ENCODE results near the gene NLRC4. TPM values are rescaled to one million over a fixed set of nuclear protein-coding genes. Genes with fewer than 3 reads are reported as not detected.

Gene NLRC4
- total and polyA plus RNA-seq, 2 of the 8 experiments (the other 6 are each of a cell fraction or from before 2014, with no cell fraction given), result not detected

DNA sequence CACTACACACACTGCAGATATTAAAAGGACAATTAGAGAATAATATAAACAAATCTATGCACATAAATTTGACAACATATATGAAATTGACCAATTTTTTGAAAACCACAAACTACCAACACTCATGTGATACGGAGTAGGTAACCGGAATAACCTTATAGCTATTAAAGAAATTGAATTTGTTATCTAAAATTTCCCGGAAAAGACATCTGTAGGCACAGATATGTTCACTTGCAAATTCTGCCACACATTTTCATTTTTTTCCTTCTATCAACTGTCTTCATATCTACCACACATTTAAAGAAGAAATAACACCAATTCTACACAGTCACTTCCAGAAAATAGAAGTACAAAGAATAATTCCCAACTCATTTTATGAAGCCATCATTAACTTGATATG is 22.4 kb downstream of the NLRC4 start (continued):
- TF ChIP-seq, protein P1, sequence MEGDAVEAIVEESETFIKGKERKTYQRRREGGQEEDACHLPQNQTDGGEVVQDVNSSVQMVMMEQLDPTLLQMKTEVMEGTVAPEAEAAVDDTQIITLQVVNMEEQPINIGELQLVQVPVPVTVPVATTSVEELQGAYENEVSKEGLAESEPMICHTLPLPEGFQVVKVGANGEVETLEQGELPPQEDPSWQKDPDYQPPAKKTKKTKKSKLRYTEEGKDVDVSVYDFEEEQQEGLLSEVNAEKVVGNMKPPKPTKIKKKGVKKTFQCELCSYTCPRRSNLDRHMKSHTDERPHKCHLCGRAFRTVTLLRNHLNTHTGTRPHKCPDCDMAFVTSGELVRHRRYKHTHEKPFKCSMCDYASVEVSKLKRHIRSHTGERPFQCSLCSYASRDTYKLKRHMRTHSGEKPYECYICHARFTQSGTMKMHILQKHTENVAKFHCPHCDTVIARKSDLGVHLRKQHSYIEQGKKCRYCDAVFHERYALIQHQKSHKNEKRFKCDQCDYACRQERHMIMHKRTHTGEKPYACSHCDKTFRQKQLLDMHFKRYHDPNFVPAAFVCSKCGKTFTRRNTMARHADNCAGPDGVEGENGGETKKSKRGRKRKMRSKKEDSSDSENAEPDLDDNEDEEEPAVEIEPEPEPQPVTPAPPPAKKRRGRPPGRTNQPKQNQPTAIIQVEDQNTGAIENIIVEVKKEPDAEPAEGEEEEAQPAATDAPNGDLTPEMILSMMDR (IDR thresholded peaks at IDR 0.05; ENCODE audit: control extremely low read depth in 1 of 3, insufficient read depth in 1 of 3, low read depth in 1 of 3, low read length in 3 of 3), result no peak
- TF ChIP-seq CTBP2 (IDR thresholded peaks at IDR 0.05; ENCODE audit: borderline replicate concordance, insufficient read depth, insufficient read length, low read length), result no peak

All from H1 (cell line).